LNCAP (cell line): Measurements from ENCODE around the gene TMCO6.

Experiments
- CTCF ChIP-seq: fragments of 450-650 bp; IDR thresholded peaks from 2 replicates; pipeline ENCODE4 v1.5.1; 2017; ENCODE audit warnings: mild to moderate bottlenecking

The TMCO6 gene

GRCh38 chr5:140600096-140600495 is 39.2 kb upstream of the TMCO6 start:
- no peak for TF ChIP-seq CTCF

GRCh38 chr5:140602147-140602546 is 37.1 kb upstream of the TMCO6 start:
- no peak for TF ChIP-seq CTCF

- TF ChIP-seq CTCF, result no peak
Observed at GRCh38 chr5:140603734-140604133, 35.5 kb upstream of the TMCO6 start.

- TF ChIP-seq CTCF, result no peak
Observed at GRCh38 chr5:140605879-140606278, 33.4 kb upstream of the TMCO6 start.

- TF ChIP-seq CTCF, result no peak
Observed at GRCh38 chr5:140607031-140607430, 32.2 kb upstream of the TMCO6 start.

- TF ChIP-seq CTCF, result no peak
Observed at GRCh38 chr5:140608722-140609121, 30.5 kb upstream of the TMCO6 start.

- no peak for TF ChIP-seq CTCF
Observed at GRCh38 chr5:140609126-140609525, 30.1 kb upstream of the TMCO6 start.

GRCh38 chr5:140611020-140611521 is 28.2 kb upstream of the TMCO6 start:
- no peak for TF ChIP-seq CTCF
